Stimulated activated CD8-positive, alpha-beta memory T cell treated with anti-CD3 and anti-CD28 coated beads, Interleukin-4, amount 100 ng/mL, for 4 hours (primary cell): ENCODE measurements around the gene TMEM126B.
A peak's percentile ranks its signal among the peaks of the same experiment; 100 is the strongest.

Experiments used
- DNase-seq, 2 donors: peaks; one replicate each; pipeline ENCODE4 v3.0.0-alpha.2; 2020; ENCODE audit warnings: low read depth in 2 of 2, low spot score in 1 of 2

Gene TMEM126B

DNA sequence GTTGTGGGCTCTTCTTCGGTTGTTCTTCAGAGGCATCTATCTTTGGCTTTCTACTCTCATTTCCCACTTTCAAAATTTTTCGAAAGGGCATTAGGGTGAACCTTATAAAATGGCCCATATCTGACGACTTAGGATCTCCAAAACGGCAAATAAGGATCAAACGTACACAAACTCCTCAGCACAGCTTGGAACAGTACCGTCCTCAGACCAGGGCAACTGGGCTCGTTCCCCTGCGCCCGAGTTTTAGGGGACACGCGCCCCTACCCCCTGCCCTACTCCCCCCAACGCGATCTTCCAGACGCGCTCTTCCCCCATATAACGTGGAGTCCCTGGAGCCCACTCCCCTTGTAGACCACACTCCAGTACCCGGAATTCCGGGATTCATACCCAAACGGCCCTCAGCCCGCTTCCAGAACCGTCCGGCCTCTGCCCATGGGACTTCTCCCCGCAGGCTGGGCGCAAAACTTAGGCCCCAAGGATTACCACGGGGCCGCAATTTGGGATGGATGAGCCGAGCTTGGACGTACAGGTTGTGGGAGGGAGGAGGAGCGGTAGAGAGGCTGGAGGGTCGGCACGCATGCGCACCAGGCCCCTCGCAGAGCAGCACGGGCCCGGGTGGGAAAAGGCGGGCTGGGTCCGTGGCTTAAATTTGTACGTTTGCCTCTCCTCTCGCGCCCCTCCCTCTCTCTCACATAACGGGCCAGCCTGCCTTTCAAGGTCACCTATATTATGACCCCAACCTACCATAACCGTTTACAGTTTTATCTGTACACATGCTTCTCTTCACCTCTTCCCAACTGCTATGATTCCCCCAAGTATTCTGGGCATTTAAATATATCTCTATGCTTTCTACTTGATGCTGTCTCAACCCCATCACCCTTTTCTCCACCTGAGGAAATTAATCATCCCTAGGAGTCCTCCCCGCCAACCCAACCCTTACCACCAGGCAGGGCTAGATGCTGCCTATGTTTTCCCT lies 54.2 kb downstream of the TMEM126B start:
- peak; percentile 38 to 46 for DNase-seq

- DNase-seq = no peak
Measured at GRCh38 chr11:85685125-85685819, 56.9 kb downstream of the TMEM126B start.

DNA sequence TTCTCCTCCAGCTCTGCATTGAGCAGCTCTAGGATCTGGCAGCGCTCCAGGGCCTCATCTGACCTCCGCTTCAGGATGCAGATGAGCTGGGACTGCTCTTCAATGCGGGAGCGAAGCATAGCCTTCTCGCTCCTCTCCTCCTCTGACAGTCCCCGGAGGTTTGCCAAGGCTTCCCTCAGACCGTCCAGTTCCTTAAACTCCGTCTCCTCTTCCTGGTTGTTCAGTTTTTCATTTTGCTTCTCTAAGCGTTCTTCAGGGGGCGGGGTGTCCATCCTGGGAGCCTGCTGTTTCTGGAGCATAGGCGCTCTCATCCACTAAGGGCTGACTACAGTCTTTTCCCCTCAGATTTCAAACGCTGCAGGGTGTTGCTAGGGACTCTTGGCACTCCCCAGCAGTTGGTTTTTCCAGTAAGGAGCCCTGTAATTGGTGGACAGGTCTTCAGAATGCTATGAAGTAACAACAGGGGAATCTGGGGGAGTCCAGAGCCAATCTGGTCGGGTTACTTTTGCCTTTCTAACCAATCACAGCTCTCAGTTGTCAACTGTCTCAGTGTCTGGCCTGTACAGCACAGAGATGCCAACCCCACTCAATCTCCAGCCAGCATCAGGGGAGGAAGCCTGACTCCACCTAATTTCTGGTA lies 57.5 kb downstream of the TMEM126B start, which contains the start of gene CCDC89:
TSS of gene CCDC89 (minus strand) at position 376 of the 640 bp plus-strand sequence. CDS start at position 311, 65 bp downstream.
- no peak for DNase-seq
